ENCODE results near the gene TTC19.
"Not testable (repeated sequence)": the region's sequence is repeated elsewhere in the genome, so short reads cannot be mapped to it uniquely, and the experiment has no call there.

TTC19 gene

GRCh38 chr17:15966183-15966878 is 33.3 kb upstream of the TTC19 start:
- TF ChIP-seq POLR2A (IDR thresholded peaks at IDR 0.05; ENCODE audit: low read length) (no peak), GATA1 (IDR thresholded peaks at IDR 0.05; ENCODE audit: low read depth, low read length) (no peak)
- peak; percentile 39 to 46 for DNase-seq

DNA sequence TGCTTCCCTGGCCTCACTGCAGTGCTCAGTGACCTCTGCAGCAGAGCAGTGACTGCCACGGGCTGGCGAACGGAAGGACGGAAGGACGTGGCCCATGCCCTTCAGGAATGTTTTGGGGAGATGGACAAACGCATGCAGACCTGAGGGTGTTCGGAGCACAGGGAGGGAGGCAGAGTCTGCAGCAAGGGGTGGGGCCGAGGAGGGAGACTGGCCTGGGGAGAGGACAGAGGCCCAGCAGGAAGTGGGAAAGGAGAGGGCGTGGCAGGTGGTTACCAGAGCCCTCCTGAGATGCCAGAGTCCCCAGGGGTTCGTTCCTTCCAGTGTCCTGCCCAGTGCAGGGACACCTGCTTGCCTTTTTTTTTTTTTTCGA is 32.8 kb upstream of the TTC19 start:
- DNase-seq = peak; percentile 28 to 41
- no peak for TF ChIP-seq POLR2A (IDR thresholded peaks at IDR 0.05; ENCODE audit: low read length)
- TF ChIP-seq GATA1 (IDR thresholded peaks at IDR 0.05; ENCODE audit: low read depth, low read length) = no peak

DNA sequence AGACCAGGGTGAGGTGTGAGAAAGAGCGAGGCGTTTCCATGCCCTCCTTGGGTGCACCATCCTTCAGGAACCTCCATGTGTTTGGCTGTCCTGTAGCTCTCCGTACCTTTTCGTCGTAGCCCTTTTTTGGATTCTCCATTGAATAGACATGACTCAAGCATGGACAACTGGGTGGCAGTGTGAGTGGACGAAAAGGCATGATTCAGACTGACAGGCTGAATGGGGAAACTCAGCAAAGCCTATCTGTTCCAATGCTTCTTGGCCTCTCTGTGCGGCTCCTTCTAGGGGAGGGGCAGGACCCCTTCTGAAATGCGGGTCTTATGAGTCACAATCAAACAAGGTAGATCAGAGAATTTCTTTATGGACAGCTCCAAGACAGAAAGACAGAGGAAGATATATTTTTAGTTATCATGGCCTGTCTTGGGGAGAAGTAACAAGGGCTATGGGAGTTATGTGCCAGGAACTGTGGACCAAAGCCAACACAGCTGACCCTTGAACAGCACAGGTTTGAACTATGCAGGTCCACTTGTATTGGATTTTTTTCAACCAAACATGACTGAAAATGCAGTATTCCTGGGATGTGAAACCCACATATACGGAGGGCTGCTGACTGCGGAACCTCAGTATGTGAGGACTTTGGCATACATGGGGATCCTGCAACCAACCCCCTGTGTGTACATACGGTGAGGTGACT is 31.8 kb upstream of the TTC19 start:
- TF ChIP-seq POLR2A (IDR thresholded peaks at IDR 0.05; ENCODE audit: low read length) (no peak), GATA1 (IDR thresholded peaks at IDR 0.05; ENCODE audit: low read depth, low read length) (no peak)
- DNase-seq = no peak

GRCh38 chr17:15969463-15969862 is 30.2 kb upstream of the TTC19 start:
- DNase-seq = no peak
- TF ChIP-seq GATA1 (IDR thresholded peaks at IDR 0.05; ENCODE audit: low read depth, low read length) (no peak), POLR2A (IDR thresholded peaks at IDR 0.05; ENCODE audit: low read length) (no peak)

- DNase-seq = peak; percentile 39 to 72
- TF ChIP-seq GATA1 (IDR thresholded peaks at IDR 0.05; ENCODE audit: low read depth, low read length) (no peak), POLR2A (IDR thresholded peaks at IDR 0.05; ENCODE audit: low read length) (no peak)
Observed at GRCh38 chr17:15970500-15970899, 29.1 kb upstream of the TTC19 start.

DNA sequence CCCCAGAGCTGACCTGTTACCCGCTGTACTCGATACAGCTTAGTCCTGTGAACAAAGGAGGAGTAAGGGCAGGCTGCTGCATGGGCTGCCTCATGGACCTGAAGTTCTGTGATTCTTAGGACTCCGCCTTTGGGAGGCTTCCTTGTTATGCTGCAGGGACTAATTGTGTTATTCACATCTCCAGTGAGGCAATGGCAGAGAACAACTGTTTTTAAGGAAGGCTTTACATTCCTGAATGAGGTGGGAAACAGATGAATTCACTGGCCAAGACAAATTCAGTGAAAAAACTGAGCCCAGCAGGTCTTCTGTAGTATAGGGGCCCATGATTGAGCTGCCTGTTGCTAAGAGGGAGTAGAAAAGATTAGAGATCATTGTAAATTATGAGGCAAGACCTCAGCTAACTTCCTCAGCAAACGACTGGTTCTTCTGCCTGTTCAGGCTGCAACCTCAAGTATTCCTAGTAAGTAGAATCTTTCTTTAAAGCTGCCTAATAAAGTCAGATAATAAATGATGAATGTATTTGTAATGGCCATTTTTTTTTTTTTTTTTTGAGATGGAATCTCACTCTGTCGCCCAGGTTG is 28.4 kb upstream of the TTC19 start:
- TF ChIP-seq GATA1 (IDR thresholded peaks at IDR 0.05; ENCODE audit: low read depth, low read length) = no peak
- TF ChIP-seq POLR2A (IDR thresholded peaks at IDR 0.05; ENCODE audit: low read length) = no peak
- DNase-seq = peak; percentile 30

GRCh38 chr17:15971882-15972281 is 27.7 kb upstream of the TTC19 start:
- TF ChIP-seq GATA1 (IDR thresholded peaks at IDR 0.05; ENCODE audit: low read depth, low read length) (no peak), POLR2A (IDR thresholded peaks at IDR 0.05; ENCODE audit: low read length) (no peak)
- no peak for DNase-seq

GRCh38 chr17:15972497-15972951 is 27.1 kb upstream of the TTC19 start:
- no peak for TF ChIP-seq GATA1 (IDR thresholded peaks at IDR 0.05; ENCODE audit: low read depth, low read length)
- TF ChIP-seq POLR2A (IDR thresholded peaks at IDR 0.05; ENCODE audit: low read length) = no peak

DNA sequence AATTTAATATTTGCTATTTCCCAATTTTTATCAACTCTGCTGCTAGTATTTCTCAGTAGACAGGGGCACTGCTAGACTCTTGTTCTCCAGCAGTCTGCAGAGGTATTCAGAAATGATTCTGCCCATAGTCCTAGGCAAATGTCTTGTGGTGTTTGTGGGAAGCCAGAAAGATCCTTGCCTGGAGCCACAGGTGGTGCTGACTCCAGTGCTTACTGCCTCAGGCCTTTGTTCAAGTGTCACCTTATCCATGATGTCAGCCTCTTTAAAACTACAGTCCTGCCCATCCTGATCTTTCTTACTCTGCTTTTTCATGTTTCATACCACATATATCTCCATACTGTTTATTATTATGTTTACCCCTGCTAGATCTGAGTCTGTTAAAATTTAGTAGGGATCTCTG is 26.6 kb upstream of the TTC19 start:
- TF ChIP-seq POLR2A (IDR thresholded peaks at IDR 0.05; ENCODE audit: low read length) = no peak
- no peak for TF ChIP-seq GATA1 (IDR thresholded peaks at IDR 0.05; ENCODE audit: low read depth, low read length)
- no peak for DNase-seq

More at GRCh38 chr17:15972497-15972951, 27.1 kb upstream of the TTC19 start:
- DNase-seq = peak; percentile 54 to 72

GRCh38 chr17:15973834-15974233 is 25.8 kb upstream of the TTC19 start:
- DNase-seq = no peak
- no peak for TF ChIP-seq GATA1 (IDR thresholded peaks at IDR 0.05; ENCODE audit: low read depth, low read length)
- TF ChIP-seq POLR2A (IDR thresholded peaks at IDR 0.05; ENCODE audit: low read length) = no peak

DNA sequence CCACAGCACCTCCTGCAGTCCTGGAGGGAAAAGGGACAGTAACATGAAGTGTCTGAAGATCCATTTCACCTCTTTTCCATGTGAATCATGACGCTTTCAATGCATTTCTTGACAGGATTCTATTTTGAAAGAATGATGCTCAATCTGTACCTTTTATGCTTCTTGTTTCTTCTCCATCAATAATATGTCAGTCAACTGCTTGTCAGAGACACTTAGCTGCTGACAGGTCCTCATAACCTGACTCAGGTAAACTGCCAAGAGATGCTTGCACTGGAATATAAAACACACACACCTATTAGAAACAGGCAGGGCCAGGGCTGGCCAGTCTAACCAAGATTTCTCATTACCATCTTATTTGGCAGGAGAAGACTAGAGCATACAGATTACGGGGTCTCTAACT is 21.7 kb upstream of the TTC19 start:
- TF ChIP-seq POLR2A (IDR thresholded peaks at IDR 0.05; ENCODE audit: low read length) (no peak), GATA1 (IDR thresholded peaks at IDR 0.05; ENCODE audit: low read depth, low read length) (no peak)
- DNase-seq = peak in 1 of 2 experiments; percentile 15

DNA sequence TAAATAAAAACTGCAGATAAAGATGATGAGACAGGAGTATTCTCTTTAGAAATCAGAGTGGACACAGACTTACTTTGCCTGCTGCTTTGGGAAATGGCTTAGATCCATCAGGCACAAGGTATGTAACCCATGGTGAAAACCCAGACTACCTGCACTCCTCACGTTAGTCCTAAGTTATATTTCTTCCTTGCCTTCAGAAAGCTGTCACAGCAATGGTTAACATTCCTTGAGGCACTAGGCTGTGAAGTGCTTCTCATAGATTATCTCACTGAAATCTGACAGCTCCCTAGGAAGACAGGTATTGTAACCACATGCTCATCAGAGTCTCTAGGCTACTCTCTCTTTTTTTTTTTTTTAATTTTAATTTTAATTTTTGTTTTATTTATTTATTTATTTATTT is 21.0 kb upstream of the TTC19 start:
- no peak for TF ChIP-seq POLR2A (IDR thresholded peaks at IDR 0.05; ENCODE audit: low read length)
- no peak for TF ChIP-seq GATA1 (IDR thresholded peaks at IDR 0.05; ENCODE audit: low read depth, low read length)

DNA sequence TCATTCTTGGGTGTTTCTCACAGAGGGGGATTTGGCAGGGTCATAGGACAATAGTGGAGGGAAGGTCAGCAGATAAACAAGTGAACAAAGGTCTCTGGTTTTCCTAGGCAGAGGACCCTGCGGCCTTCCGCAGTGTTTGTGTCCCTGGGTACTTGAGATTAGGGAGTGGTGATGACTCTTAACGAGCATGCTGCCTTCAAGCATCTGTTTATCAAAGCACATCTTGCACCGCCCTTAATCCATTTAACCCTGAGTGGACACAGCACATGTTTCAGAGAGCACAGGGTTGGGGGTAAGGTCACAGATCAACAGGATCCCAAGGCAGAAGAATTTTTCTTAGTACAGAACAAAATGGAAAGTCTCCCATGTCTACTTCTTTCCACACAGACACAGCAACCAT is 20.6 kb upstream of the TTC19 start:
- not testable (repeated sequence) for DNase-seq

More for the DNA sequence above, 21.0 kb upstream of the TTC19 start:
- peak; percentile 38 to 51 for DNase-seq

DNA sequence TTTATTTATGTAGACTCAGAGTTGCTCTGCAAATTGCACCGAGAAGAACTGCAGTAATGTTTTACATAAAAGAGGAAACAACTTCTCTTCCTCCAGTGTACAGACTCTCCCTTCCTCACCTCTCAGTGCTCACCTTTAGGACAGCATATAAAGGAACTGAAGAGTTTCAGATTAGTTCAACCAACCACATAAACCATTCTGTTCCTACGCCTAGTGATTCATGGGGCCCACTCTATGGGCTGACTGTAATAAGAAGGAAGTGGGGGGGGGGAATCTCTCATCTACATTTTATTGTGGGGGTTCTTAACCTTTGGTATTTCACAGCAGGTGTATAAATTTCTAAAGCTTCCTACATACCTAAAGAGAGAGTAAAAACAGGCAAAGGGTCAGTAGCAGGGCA is 18.4 kb upstream of the TTC19 start:
- TF ChIP-seq GATA1 (IDR thresholded peaks at IDR 0.05; ENCODE audit: low read depth, low read length) = no peak
- no peak for TF ChIP-seq POLR2A (IDR thresholded peaks at IDR 0.05; ENCODE audit: low read length)
- DNase-seq = peak; percentile 41 to 48

Data from erythroblast (primary cell).